ENCODE measurements around the gene CDK9.
"Not testable (repeated sequence)": the region's sequence is repeated elsewhere in the genome, so short reads cannot be mapped to it uniquely, and the experiment has no call there.

CDK9 gene

GRCh38 chr9:127822108-127822507 is 36.3 kb downstream of the CDK9 start:
- DNase-seq (ENCODE audit: low read depth in 2 of 2, low spot score in 1 of 2) = no peak

- DNase-seq (ENCODE audit: low read depth in 2 of 2, low spot score in 1 of 2) = no peak
Observed at GRCh38 chr9:127825319-127826051, 39.7 kb downstream of the CDK9 start.

- DNase-seq (ENCODE audit: low read depth in 2 of 2, low spot score in 1 of 2) = no peak
Observed at GRCh38 chr9:127826253-127826913, 40.5 kb downstream of the CDK9 start.

GRCh38 chr9:127828262-127829031 is 42.6 kb downstream of the CDK9 start:
- no peak for DNase-seq (ENCODE audit: low read depth in 2 of 2, low spot score in 1 of 2)

- DNase-seq (ENCODE audit: low read depth in 2 of 2, low spot score in 1 of 2) = no peak
Observed at GRCh38 chr9:127829205-127829906, 43.5 kb downstream of the CDK9 start.

- DNase-seq (ENCODE audit: low read depth in 2 of 2, low spot score in 1 of 2) = no peak
Observed at GRCh38 chr9:127832248-127832647, 46.4 kb downstream of the CDK9 start.

- no peak for DNase-seq (ENCODE audit: low read depth in 2 of 2, low spot score in 1 of 2)
Observed at GRCh38 chr9:127833555-127833954, 47.7 kb downstream of the CDK9 start.

- no peak for DNase-seq (ENCODE audit: low read depth in 2 of 2, low spot score in 1 of 2)
Observed at GRCh38 chr9:127835991-127836516, 50.2 kb downstream of the CDK9 start.

- not testable (repeated sequence) for DNase-seq (ENCODE audit: low read depth in 2 of 2, low spot score in 1 of 2)
Observed at GRCh38 chr9:127836561-127836960, 50.7 kb downstream of the CDK9 start.

GRCh38 chr9:127837346-127837745 is 51.5 kb downstream of the CDK9 start:
- no peak for DNase-seq (ENCODE audit: low read depth in 2 of 2, low spot score in 1 of 2)

- DNase-seq (ENCODE audit: low read depth in 2 of 2, low spot score in 1 of 2) = no peak
Observed at GRCh38 chr9:127838375-127839078, 52.7 kb downstream of the CDK9 start.

Measured in stimulated activated CD8-positive, alpha-beta memory T cell treated with anti-CD3 and anti-CD28 coated beads, Interleukin-4, amount 100 ng/mL, for 1 hour (primary cell).